ENCODE data around the gene LAMB4. TPM values are rescaled to one million over a fixed set of nuclear protein-coding genes. Genes with fewer than 3 reads are reported as not detected.

Gene LAMB4
- total and polyA plus RNA-seq, 10 donors, result 0.03 to 0.94 (median 0.22) TPM; not detected in 2

- intact Hi-C loops (cut with DNase I; ENCODE audit: low total_unique reads), result no loop called here
- H3K4me1 ChIP-seq, result peaks cover 4 to 22% (median 17%) of the 10 kb centered on the region in 6 donors
- no peaks in the 10 kb centered on the region for H3K36me3 ChIP-seq
- TF ChIP-seq CTCF (IDR thresholded peaks at IDR 0.05 in 8 of 11, conservative IDR thresholded peaks at IDR 0.05 in 3 of 11) (no peak), POLR2A (IDR thresholded peaks at IDR 0.05) (no peak), POLR2AphosphoS5 (IDR thresholded peaks at IDR 0.05) (no peak)
- H3K4me3 ChIP-seq, result no peak overlapping the region
- H3K9me3 ChIP-seq, result no peaks in the 10 kb centered on the region
- no peak overlapping the region for H3K27ac ChIP-seq
- DNase-seq, result no peak
- H3K27me3 ChIP-seq (replicated peaks in 1 of 7), result no peaks in the 10 kb centered on the region
These were observed 8.8 kb upstream of the LAMB4 start for GRCh38 chr7:108138911-108139310.

- Histone ChIP-seq H3K27ac (no peak overlapping the region), H3K4me3 (no peak overlapping the region), H3K27me3 (replicated peaks in 1 of 7) (no peaks in the 10 kb centered on the region), H3K4me1 (peaks cover 4 to 22% (median 17%) of the 10 kb centered on the region in 6 donors), H3K36me3 (no peaks in the 10 kb centered on the region), H3K9me3 (no peaks in the 10 kb centered on the region)
- DNase-seq, result no peak
- 84 to 98% (median 85%) methylated on average over 4 of the region's 4 CpGs for WGBS, 5 donors
- intact Hi-C loops (cut with DNase I; ENCODE audit: low total_unique reads), result no loop called here
- no peak for TF ChIP-seq POLR2A (IDR thresholded peaks at IDR 0.05)
- TF ChIP-seq CTCF (IDR thresholded peaks at IDR 0.05 in 8 of 11, conservative IDR thresholded peaks at IDR 0.05 in 3 of 11), result no peak
- no peak for TF ChIP-seq POLR2AphosphoS5 (IDR thresholded peaks at IDR 0.05)
These were observed 7.8 kb upstream of the LAMB4 start for GRCh38 chr7:108137993-108138392.

- 87 to 100% (median 96%) methylated on average over 3 of the region's 3 CpGs for WGBS, 5 donors
- intact Hi-C loops (cut with DNase I; ENCODE audit: low total_unique reads), result no loop called here
- Histone ChIP-seq H3K4me3 (no peak overlapping the region), H3K4me1 (peaks cover 4 to 22% (median 17%) of the 10 kb centered on the region in 6 donors), H3K36me3 (no peaks in the 10 kb centered on the region), H3K27ac (no peak overlapping the region), H3K27me3 (replicated peaks in 1 of 7) (no peaks in the 10 kb centered on the region), H3K9me3 (no peaks in the 10 kb centered on the region)
- DNase-seq, result no peak
- TF ChIP-seq POLR2A (IDR thresholded peaks at IDR 0.05) (no peak), CTCF (IDR thresholded peaks at IDR 0.05 in 8 of 11, conservative IDR thresholded peaks at IDR 0.05 in 3 of 11) (no peak), POLR2AphosphoS5 (IDR thresholded peaks at IDR 0.05) (no peak)
These were observed 6.9 kb upstream of the LAMB4 start for GRCh38 chr7:108137040-108137439.

GRCh38 chr7:108136191-108136688 lies 6.1 kb upstream of the LAMB4 start:
- intact Hi-C loops (cut with DNase I; ENCODE audit: low total_unique reads), result no loop called here
- WGBS, 5 donors, result 40 to 66% (median 53%) methylated on average over 4 of the region's 4 CpGs
- H3K4me3 ChIP-seq, result no peak overlapping the region
- peaks cover 4 to 22% (median 17%) of the 10 kb centered on the region in 6 donors for H3K4me1 ChIP-seq
- H3K9me3 ChIP-seq, result no peaks in the 10 kb centered on the region
- no peaks in the 10 kb centered on the region for H3K27me3 ChIP-seq (replicated peaks in 1 of 7)
- DNase-seq, result no peak
- TF ChIP-seq POLR2A (IDR thresholded peaks at IDR 0.05) (no peak), POLR2AphosphoS5 (IDR thresholded peaks at IDR 0.05) (no peak), CTCF (IDR thresholded peaks at IDR 0.05 in 8 of 11, conservative IDR thresholded peaks at IDR 0.05 in 3 of 11) (no peak)
- no peaks in the 10 kb centered on the region for H3K36me3 ChIP-seq
- H3K27ac ChIP-seq, result peak overlapping the region in 7 of 8 donors; percentile 62 to 79 (median 68)
